Sigmoid colon (tissue), 7 donors: Measurements from ENCODE around the gene MYBPHL. TPM values are rescaled to one million over a fixed set of nuclear protein-coding genes. Genes with fewer than 3 reads are reported as not detected.

Experiments
- DNase-seq: peaks from one replicate; pipeline ENCODE4 v3.0.0-alpha.2; 2019
- H3K27ac ChIP-seq, 4 donors: fragments of 200-600 bp; sonication (generic); one replicate each; pipeline ENCODE4 v1.5.1; 2016 to 2019; ENCODE audit warnings: mild to moderate bottlenecking in 1 of 4
- H3K27me3 ChIP-seq, 3 donors: fragments of 200-600 bp; sonication (generic); one replicate each; pipeline ENCODE4 v1.5.1; 2019; ENCODE audit warnings: mild to moderate bottlenecking in 1 of 3
- H3K36me3 ChIP-seq, 4 donors: fragments of 200-600 bp; sonication (generic); one replicate each; pipeline ENCODE4 v1.5.1; 2016 to 2019
- H3K4me1 ChIP-seq, 4 donors: fragments of 200-600 bp; sonication (generic); one replicate each; pipeline ENCODE4 v1.5.1; 2017 to 2019
- H3K4me3 ChIP-seq, 4 donors: fragments of 200-600 bp; sonication (generic); one replicate each; pipeline ENCODE4 v1.5.1; 2017 to 2019; ENCODE audit warnings: mild to moderate bottlenecking in 2 of 4, moderate library complexity in 1 of 4
- H3K9me3 ChIP-seq, 4 donors: fragments of 200-600 bp in 3 of 4; sonication (generic) in 3 of 4; one replicate each; pipeline versions ENCODE4 v1.5.1 to v1.6.1; 2013 to 2019
- EP300 ChIP-seq, 4 donors: sonication (generic); formaldehyde crosslinking; IDR thresholded peaks; one replicate each; pipeline ENCODE4 v1.6.1; 2017; ENCODE audit warnings: antibody characterized with exemption in 4 of 4
- POLR2A ChIP-seq, 2 donors: fragments of 450-650 bp; IDR thresholded peaks; one replicate each; pipeline ENCODE4 v1.6.1; 2016; ENCODE audit warnings: antibody characterized with exemption in 2 of 2, mild to moderate bottlenecking in 2 of 2, moderate library complexity in 2 of 2
- POLR2AphosphoS5 ChIP-seq, 4 donors: sonication (generic); formaldehyde crosslinking; IDR thresholded peaks; one replicate each; pipeline ENCODE4 v1.6.1; 2017; ENCODE audit warnings: antibody characterized with exemption in 4 of 4
- WGBS, 2 donors: extraction: QIAGEN DNeasy Blood & Tissue Kit; methylation state at CpG; one replicate each; pipeline ENCODE4 v1.1.7; 2013; 5-methylcytosine and 5-hydroxymethylcytosine counted together
- intact Hi-C: fragments of 100-400 bp; cut with DNase I; formaldehyde crosslinking; loops from one replicate; pipeline ENCODE4 v1.15.1; 2023
- polyA plus RNA-seq, 3 donors: library from polyadenylated mRNA; stranded (reverse); fragments of 200-250 nt; gene quantifications; one replicate each; pipeline ENCODE4 v1.2.3, GENCODE V29; 2013
- total RNA-seq, 4 donors: library from RNA; depleted of rRNA; stranded (reverse); fragments of >200 nt; gene quantifications; one replicate each; pipeline ENCODE4 v1.1.0, GENCODE V29; 2016
- TF ChIP-seq, protein P1 (sequence below), 4 experiments: fragments of 450-650 bp in 3 of 4; fragments of 200-600 bp in 1 of 4; IDR thresholded peaks; one replicate each; pipeline ENCODE4 v1.5.1; 2016 to 2019; ENCODE audit warnings: antibody characterized with exemption in 4 of 4, mild to moderate bottlenecking in 3 of 4, moderate library complexity in 2 of 4
- donor health status: healthy with polysubstance abuse.
- donor health status: Bipolar disorder and iron deficiency.
- donor health status: healthy.

MYBPHL gene
- total and polyA plus RNA-seq, 7 donors = not detected

DNA sequence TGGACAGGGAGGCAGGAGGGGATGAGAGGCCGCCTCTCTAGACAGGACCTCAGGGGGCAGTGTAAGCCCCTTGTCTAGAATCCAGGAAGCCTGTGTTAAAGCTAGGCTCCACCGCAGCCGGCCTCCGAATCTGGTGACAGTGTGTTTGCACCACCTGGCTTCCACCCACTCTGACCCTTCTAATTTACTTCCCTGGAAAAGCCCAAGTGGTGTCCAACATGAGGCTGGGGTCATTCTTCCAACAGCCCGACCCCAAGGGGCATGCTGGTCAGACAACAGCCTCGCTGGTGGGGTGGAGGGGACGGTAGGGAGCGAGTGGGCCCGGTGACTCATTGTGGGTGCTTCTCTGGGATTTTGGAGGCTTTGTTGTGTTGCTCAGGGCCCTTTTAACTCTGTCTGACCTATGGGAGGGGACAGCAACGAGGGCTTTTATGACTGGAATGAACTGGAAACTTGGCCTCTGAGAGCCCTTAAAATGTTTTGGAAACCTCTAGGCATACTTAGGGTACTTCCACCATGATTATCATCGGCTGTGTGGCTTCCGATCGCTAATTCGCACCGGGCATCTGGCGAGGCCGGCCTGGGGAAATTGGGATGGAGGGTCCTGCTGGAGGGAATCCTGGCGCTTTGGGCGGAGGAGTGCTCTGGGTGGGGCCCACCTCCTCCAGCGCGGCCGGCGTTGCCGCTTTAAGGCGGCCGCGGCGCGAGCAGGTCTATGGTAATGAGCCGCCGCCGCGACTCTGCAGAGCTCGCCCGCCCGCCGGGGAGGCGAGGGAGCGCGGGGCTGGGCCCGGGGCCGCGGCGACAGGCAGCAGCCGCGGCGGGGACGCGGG lies 57.8 kb downstream of the MYBPHL start, which contains the start of gene CELSR2:
CELSR2 (plus strand) TSS at position 743 of the 833 bp plus-strand sequence. CDS start 541 bp downstream, outside the sequence.
- H3K27me3 ChIP-seq = no peaks in the 10 kb centered on the region
- intact Hi-C loops = no loop called here
- H3K27ac ChIP-seq = peak within 1 kb of the TSS; percentile 39 to 58 (median 53)
- TF ChIP-seq, protein P1, sequence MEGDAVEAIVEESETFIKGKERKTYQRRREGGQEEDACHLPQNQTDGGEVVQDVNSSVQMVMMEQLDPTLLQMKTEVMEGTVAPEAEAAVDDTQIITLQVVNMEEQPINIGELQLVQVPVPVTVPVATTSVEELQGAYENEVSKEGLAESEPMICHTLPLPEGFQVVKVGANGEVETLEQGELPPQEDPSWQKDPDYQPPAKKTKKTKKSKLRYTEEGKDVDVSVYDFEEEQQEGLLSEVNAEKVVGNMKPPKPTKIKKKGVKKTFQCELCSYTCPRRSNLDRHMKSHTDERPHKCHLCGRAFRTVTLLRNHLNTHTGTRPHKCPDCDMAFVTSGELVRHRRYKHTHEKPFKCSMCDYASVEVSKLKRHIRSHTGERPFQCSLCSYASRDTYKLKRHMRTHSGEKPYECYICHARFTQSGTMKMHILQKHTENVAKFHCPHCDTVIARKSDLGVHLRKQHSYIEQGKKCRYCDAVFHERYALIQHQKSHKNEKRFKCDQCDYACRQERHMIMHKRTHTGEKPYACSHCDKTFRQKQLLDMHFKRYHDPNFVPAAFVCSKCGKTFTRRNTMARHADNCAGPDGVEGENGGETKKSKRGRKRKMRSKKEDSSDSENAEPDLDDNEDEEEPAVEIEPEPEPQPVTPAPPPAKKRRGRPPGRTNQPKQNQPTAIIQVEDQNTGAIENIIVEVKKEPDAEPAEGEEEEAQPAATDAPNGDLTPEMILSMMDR (IDR thresholded peaks at IDR 0.05) = no peak
- TF ChIP-seq POLR2AphosphoS5 (IDR thresholded peaks at IDR 0.05) = peak; percentile 7 to 53 (median 16)
- H3K4me3 ChIP-seq = peak within 1 kb of the TSS; percentile 34 to 85 (median 66)
- H3K36me3 ChIP-seq = no peaks in the 10 kb centered on the region
- no peaks in the 10 kb centered on the region for H3K9me3 ChIP-seq
- 15 to 16% methylated on average over 49 of the region's 49 CpGs for WGBS, 2 donors
- peak; percentile 69 for DNase-seq
- peaks cover 0 to 27% (median 24%) of the 10 kb centered on the region in 4 donors for H3K4me1 ChIP-seq

GRCh38 chr1:109248444-109248796 lies 58.4 kb downstream of the MYBPHL start:
- no peaks in the 10 kb centered on the region for H3K36me3 ChIP-seq
- H3K9me3 ChIP-seq = no peaks in the 10 kb centered on the region
- peaks cover 0 to 21% (median 18%) of the 10 kb centered on the region in 4 donors for H3K4me1 ChIP-seq
- intact Hi-C loops = no loop called here
- no peak overlapping the region for H3K4me3 ChIP-seq
- 95 to 96% methylated on average over 7 of the region's 7 CpGs for WGBS, 2 donors
- H3K27me3 ChIP-seq = no peaks in the 10 kb centered on the region
- TF ChIP-seq EP300 (IDR thresholded peaks at IDR 0.05) (no peak), POLR2AphosphoS5 (IDR thresholded peaks at IDR 0.05) (no peak), POLR2A (IDR thresholded peaks at IDR 0.05) (no peak)
- TF ChIP-seq, protein P1 (IDR thresholded peaks at IDR 0.05) = no peak
- DNase-seq = no peak
- H3K27ac ChIP-seq = no peak overlapping the region

DNA sequence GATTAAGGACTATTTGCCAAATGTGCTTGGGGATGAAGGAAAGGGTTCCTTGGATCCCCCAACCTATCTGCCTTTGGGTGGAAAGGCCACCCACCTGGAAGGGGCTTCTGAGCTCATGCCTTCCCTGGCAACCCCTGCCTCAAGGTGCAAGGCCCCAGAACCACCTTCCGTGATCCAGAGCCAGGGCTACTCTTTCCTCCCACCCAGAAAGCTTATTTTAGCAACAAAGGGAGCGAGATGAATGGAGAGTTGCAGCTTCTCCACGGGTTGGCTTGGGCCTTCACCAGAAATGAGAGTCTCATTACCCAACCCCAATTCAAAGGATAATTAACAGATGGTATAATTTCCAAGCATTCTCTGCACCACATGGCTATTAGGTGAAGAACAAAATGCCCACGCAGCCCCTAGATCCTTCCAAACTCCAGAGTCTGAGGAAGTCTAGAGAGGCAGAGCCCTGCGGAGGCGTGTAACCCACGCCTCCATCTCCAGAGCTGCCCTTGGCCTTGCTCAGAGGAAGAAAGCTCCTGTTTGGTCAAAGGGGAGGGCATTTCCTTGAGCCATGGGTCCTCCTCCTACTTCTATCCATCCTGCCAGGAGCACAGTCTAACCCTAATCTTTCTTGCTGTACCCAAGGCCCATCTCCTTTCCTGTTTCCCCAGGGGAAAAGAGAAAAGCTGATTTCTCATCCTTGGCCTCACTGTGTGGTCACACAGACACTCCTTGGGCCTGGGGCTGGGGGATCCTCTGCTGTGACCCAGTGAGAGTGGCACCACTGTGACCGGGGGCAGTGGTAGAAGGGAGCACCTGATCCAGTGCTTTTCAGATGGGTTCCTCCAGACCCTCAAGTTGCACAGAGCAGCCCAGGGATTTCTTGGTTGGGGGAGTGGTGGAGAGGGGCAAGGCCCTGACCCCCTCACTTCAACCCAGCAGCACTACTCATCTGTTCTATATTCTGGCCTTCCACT lies 59.1 kb downstream of the MYBPHL start:
- H3K9me3 ChIP-seq = no peaks in the 10 kb centered on the region
- intact Hi-C loops = no loop called here
- TF ChIP-seq POLR2A (IDR thresholded peaks at IDR 0.05) (no peak), POLR2AphosphoS5 (IDR thresholded peaks at IDR 0.05) (no peak), EP300 (IDR thresholded peaks at IDR 0.05) (no peak)
- TF ChIP-seq, protein P1 (IDR thresholded peaks at IDR 0.05) = no peak
- no peak overlapping the region for H3K4me3 ChIP-seq
- H3K4me1 ChIP-seq = peaks cover 0 to 15% (median 13%) of the 10 kb centered on the region in 4 donors
- WGBS, 2 donors = 90 to 91% methylated on average over 8 of the region's 8 CpGs
- no peaks in the 10 kb centered on the region for H3K36me3 ChIP-seq
- no peak overlapping the region for H3K27ac ChIP-seq
- DNase-seq = peak; percentile 44
- no peaks in the 10 kb centered on the region for H3K27me3 ChIP-seq

- no peak for TF ChIP-seq POLR2AphosphoS5 (IDR thresholded peaks at IDR 0.05)
- TF ChIP-seq, protein P1 (IDR thresholded peaks at IDR 0.05) = no peak
- no peak for TF ChIP-seq EP300 (IDR thresholded peaks at IDR 0.05)
- no peak for TF ChIP-seq POLR2A (IDR thresholded peaks at IDR 0.05)
- H3K27me3 ChIP-seq = no peaks in the 10 kb centered on the region
- 84 to 90% methylated on average over 7 of the region's 7 CpGs for WGBS, 2 donors
- H3K4me1 ChIP-seq = peaks cover 0 to 29% (median 24%) of the 10 kb centered on the region in 4 donors
- no peaks in the 10 kb centered on the region for H3K36me3 ChIP-seq
- no peaks in the 10 kb centered on the region for H3K9me3 ChIP-seq
- DNase-seq = peak; percentile 48
- H3K4me3 ChIP-seq = no peak overlapping the region
- intact Hi-C loops = no loop called here
- H3K27ac ChIP-seq = no peak overlapping the region
These were observed 60.7 kb downstream of the MYBPHL start for GRCh38 chr1:109246141-109246551.
